ENCODE data around the gene OR5A2. TPM values are rescaled to one million over a fixed set of nuclear protein-coding genes. Genes with fewer than 3 reads are reported as not detected.
"Not testable (repeated sequence)": the region's sequence is repeated elsewhere in the genome, so short reads cannot be mapped to it uniquely, and the experiment has no call there.

OR5A2 gene
- total RNA-seq, 3 donors from 2014 or later (not counting 1 experiment from before 2014, with no cell fraction given), result not detected

DNA sequence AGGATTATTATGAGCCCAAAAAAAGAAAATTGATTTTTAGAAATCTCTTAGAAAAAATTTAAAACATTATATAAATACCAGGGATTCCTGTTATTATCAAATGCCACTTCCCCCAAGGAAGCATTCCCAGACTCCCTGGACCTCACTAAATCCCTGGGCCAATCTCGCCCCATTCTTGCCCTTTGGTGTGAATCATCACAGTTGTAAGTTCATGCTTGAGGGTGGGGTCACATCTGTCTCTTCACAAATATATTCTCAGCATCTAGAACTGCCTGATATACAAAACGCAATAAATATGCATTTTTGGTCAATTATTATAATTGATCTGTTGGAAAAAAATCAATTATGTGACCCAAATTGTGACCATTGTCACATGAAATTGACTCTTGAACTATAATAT is 22.3 kb upstream of the OR5A2 start:
- TF ChIP-seq, protein P1, sequence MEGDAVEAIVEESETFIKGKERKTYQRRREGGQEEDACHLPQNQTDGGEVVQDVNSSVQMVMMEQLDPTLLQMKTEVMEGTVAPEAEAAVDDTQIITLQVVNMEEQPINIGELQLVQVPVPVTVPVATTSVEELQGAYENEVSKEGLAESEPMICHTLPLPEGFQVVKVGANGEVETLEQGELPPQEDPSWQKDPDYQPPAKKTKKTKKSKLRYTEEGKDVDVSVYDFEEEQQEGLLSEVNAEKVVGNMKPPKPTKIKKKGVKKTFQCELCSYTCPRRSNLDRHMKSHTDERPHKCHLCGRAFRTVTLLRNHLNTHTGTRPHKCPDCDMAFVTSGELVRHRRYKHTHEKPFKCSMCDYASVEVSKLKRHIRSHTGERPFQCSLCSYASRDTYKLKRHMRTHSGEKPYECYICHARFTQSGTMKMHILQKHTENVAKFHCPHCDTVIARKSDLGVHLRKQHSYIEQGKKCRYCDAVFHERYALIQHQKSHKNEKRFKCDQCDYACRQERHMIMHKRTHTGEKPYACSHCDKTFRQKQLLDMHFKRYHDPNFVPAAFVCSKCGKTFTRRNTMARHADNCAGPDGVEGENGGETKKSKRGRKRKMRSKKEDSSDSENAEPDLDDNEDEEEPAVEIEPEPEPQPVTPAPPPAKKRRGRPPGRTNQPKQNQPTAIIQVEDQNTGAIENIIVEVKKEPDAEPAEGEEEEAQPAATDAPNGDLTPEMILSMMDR (IDR thresholded peaks at IDR 0.05), result no peak
- ATAC-seq (no peak), DNase-seq (no peak)
- no peak overlapping the region for H3K4me3 ChIP-seq (ENCODE audit: low read length)
- no peaks in the 10 kb centered on the region for H3K9me3 Mint-ChIP-seq
- peaks cover 4 to 16% of the 10 kb centered on the region in 2 donors for H3K27me3 Mint-ChIP-seq (ENCODE audit: low read depth in 2 of 2)
- H3K4me3 Mint-ChIP-seq, result no peak overlapping the region
- H3K9me3 ChIP-seq (ENCODE audit: control insufficient read depth, insufficient read depth, low read length), result no peaks in the 10 kb centered on the region
- no peaks in the 10 kb centered on the region for H3K27me3 ChIP-seq (ENCODE audit: control insufficient read depth, insufficient read depth, low read length)
- H3K27ac ChIP-seq (ENCODE audit: low read length), result no peak overlapping the region
- no peaks in the 10 kb centered on the region for H3K4me1 ChIP-seq (ENCODE audit: control insufficient read depth, insufficient read depth, low read length)
- H3K4me1 Mint-ChIP-seq, result no peaks in the 10 kb centered on the region
- H3K27ac Mint-ChIP-seq, result no peak overlapping the region
- intact Hi-C loops (cut with micrococcal nuclease), result no loop called here
- H3K36me3 Mint-ChIP-seq, result no peaks in the 10 kb centered on the region
- WGBS (ENCODE audit: insufficient coverage), result 78% methylated on average over 2 of the region's 2 CpGs
- H3K36me3 ChIP-seq (ENCODE audit: control insufficient read depth, insufficient read depth, low read length), result no peaks in the 10 kb centered on the region

DNA sequence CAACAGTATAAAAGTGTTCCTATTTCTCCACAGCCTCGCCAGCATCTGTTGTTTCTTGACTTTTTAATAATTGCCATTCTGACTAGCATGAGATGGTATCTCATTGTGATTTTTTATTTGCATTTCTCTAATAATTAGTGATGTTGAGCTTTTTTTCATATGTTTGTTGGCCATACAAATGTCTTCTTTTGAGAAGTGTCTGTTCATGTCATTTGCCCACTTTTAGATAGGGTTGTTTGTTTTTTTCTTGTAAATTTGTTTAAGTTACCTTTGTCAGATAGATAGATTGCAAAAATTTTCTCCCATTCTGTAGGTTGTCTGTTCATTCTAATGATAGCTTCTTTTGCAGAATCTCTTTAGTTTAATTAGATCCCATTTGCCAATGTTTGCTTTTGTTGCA is 19.4 kb upstream of the OR5A2 start:
- H3K27ac ChIP-seq (ENCODE audit: low read length); H3K4me1 ChIP-seq (ENCODE audit: control insufficient read depth, insufficient read depth, low read length); H3K4me3 Mint-ChIP-seq; H3K27me3 ChIP-seq (ENCODE audit: control insufficient read depth, insufficient read depth, low read length); H3K9me3 Mint-ChIP-seq; H3K36me3 Mint-ChIP-seq; intact Hi-C loops (cut with micrococcal nuclease); ATAC-seq; H3K36me3 ChIP-seq (ENCODE audit: control insufficient read depth, insufficient read depth, low read length); H3K9me3 ChIP-seq (ENCODE audit: control insufficient read depth, insufficient read depth, low read length); H3K4me3 ChIP-seq (ENCODE audit: low read length); H3K4me1 Mint-ChIP-seq; DNase-seq; H3K27ac Mint-ChIP-seq; H3K27me3 Mint-ChIP-seq (ENCODE audit: low read depth in 2 of 2): not testable (repeated sequence)
- WGBS (ENCODE audit: insufficient coverage), result 100% methylated on average over 1 of the region's 1 CpG

DNA sequence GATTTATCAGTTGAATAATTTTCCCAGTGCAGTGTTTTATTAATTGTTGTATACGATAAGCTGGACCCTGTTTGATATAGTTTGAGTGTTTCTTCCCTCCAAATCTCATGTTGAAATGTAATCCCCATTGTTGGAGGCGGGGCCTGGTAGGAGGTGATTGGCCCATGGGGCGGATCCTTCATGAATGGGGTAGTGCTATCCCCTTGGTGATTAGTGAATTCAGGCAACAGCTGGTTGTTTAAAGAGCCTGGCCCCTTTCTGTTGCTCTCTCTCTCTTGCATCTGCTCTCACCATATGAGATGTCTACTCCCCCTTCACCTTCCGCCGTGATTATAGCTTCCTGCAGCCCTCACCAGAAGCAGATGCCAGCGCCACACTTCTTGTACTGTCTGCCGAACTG is 11.6 kb upstream of the OR5A2 start:
- Histone ChIP-seq H3K36me3 (ENCODE audit: control insufficient read depth, insufficient read depth, low read length) (no peaks in the 10 kb centered on the region), H3K27me3 (ENCODE audit: control insufficient read depth, insufficient read depth, low read length) (peaks cover 2% of the 10 kb centered on the region), H3K4me3 (ENCODE audit: low read length) (no peak overlapping the region), H3K9me3 (ENCODE audit: control insufficient read depth, insufficient read depth, low read length) (no peaks in the 10 kb centered on the region), H3K4me1 (ENCODE audit: control insufficient read depth, insufficient read depth, low read length) (no peaks in the 10 kb centered on the region), H3K27ac (ENCODE audit: low read length) (no peak overlapping the region)
- H3K36me3 Mint-ChIP-seq, result no peaks in the 10 kb centered on the region
- no peaks in the 10 kb centered on the region for H3K9me3 Mint-ChIP-seq
- TF ChIP-seq, protein P1 (IDR thresholded peaks at IDR 0.05), result no peak
- WGBS (ENCODE audit: insufficient coverage), result 85% methylated on average over 6 of the region's 7 CpGs
- H3K27ac Mint-ChIP-seq, result no peak overlapping the region
- intact Hi-C loops (cut with micrococcal nuclease), result no loop called here
- DNase-seq (no peak), ATAC-seq (no peak)
- no peak overlapping the region for H3K4me3 Mint-ChIP-seq
- peaks cover 2 to 3% of the 10 kb centered on the region in 2 donors for H3K27me3 Mint-ChIP-seq (ENCODE audit: low read depth in 2 of 2)
- H3K4me1 Mint-ChIP-seq, result no peaks in the 10 kb centered on the region

DNA sequence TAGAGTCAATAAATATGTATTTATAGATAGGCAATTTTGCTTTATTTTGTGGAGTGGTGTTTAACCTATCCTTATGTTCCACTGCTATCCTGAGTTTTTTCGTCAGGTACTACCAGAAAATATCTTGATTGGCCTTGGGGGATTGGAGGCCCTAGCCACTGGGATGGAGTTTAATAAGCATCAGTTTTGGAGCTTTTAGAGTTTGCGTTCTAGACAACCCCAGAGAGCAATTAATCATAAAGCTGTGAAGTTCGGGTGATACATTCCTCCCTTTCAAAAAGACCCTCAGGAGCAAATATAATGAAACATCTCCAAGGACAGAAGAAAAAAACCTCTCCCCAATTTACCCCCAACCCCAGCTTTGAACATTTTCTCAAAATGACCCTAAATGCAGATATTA is 10.0 kb upstream of the OR5A2 start, which contains the start of gene OR5A1:
Gene OR5A1, plus strand, starts transcription at position 301 of the 400 bp plus-strand sequence. CDS start 6,700 bp downstream, outside the sequence.
- ATAC-seq (no peak), DNase-seq (no peak)
- no peak within 1 kb of the TSS for H3K4me3 ChIP-seq (ENCODE audit: low read length)
- H3K27me3 ChIP-seq (ENCODE audit: control insufficient read depth, insufficient read depth, low read length), result peaks cover 2% of the 10 kb centered on the region
- no peak within 1 kb of the TSS for H3K27ac ChIP-seq (ENCODE audit: low read length)
- no peaks in the 10 kb centered on the region for H3K36me3 Mint-ChIP-seq
- H3K4me3 Mint-ChIP-seq, result no peak within 1 kb of the TSS
- intact Hi-C loops (cut with micrococcal nuclease), result no loop called here
- TF ChIP-seq, protein P1 (IDR thresholded peaks at IDR 0.05), result no peak
- 88% methylated on average over 3 of the region's 3 CpGs for WGBS (ENCODE audit: insufficient coverage)
- H3K9me3 ChIP-seq (ENCODE audit: control insufficient read depth, insufficient read depth, low read length), result no peaks in the 10 kb centered on the region
- no peaks in the 10 kb centered on the region for H3K4me1 Mint-ChIP-seq
- H3K27ac Mint-ChIP-seq, result no peak within 1 kb of the TSS
- no peaks in the 10 kb centered on the region for H3K36me3 ChIP-seq (ENCODE audit: control insufficient read depth, insufficient read depth, low read length)
- no peaks in the 10 kb centered on the region for H3K4me1 ChIP-seq (ENCODE audit: control insufficient read depth, insufficient read depth, low read length)
- H3K9me3 Mint-ChIP-seq, result no peaks in the 10 kb centered on the region
- H3K27me3 Mint-ChIP-seq (ENCODE audit: low read depth in 2 of 2), result peaks cover 8 to 18% of the 10 kb centered on the region in 2 donors
